ENCODE measurements around the gene MRAP2. TPM values are rescaled to one million over a fixed set of nuclear protein-coding genes. Genes with fewer than 3 reads are reported as not detected.

MRAP2 gene
- total and polyA plus RNA-seq, 2 donors (not counting 1 experiment from before 2014, with no cell fraction given), result 0.03 to 0.17 TPM

GRCh38 chr6:84086056-84086455, 52.5 kb downstream of the MRAP2 start:
- H3K4me1 ChIP-seq (ENCODE audit: control insufficient read depth, extremely low read depth, insufficient read depth, low read length), result no peaks in the 10 kb centered on the region
- no peaks in the 10 kb centered on the region for H3K27me3 ChIP-seq (ENCODE audit: control insufficient read depth, insufficient read depth, low read length)
- no peaks in the 10 kb centered on the region for H4K20me1 ChIP-seq (ENCODE audit: control insufficient read depth, extremely low read depth, insufficient read depth, low read length)
- H3K9ac ChIP-seq (ENCODE audit: insufficient read depth, low read length), result no peak overlapping the region
- TF ChIP-seq EZH2 (IDR thresholded peaks at IDR 0.05; ENCODE audit: low read length, missing control alignments), result no peak
- TF ChIP-seq CTCF (conservative IDR thresholded peaks at IDR 0.05 in 1 of 2, IDR thresholded peaks at IDR 0.05 in 1 of 2; ENCODE audit: low read depth in 1 of 2, low read length in 2 of 2), result no peak
- H3K79me2 ChIP-seq (ENCODE audit: control insufficient read depth, insufficient read depth, low read length), result no peaks in the 10 kb centered on the region
- H3K9me3 ChIP-seq (ENCODE audit: control insufficient read depth, insufficient read depth, low read depth, low read length), result no peaks in the 10 kb centered on the region
- no peaks in the 10 kb centered on the region for H3K36me3 ChIP-seq (ENCODE audit: control insufficient read depth, insufficient read depth, low read length)
- H2AFZ ChIP-seq (ENCODE audit: low read length), result no peak overlapping the region
- no peak overlapping the region for H3K27ac ChIP-seq (ENCODE audit: insufficient read depth, low read length)
- no peak overlapping the region for H3K4me2 ChIP-seq (ENCODE audit: extremely low read depth, insufficient read depth, low read length)
- H3K4me3 ChIP-seq (replicated peaks in 1 of 4; ENCODE audit: control extremely low read depth in 1 of 4, insufficient read depth in 1 of 4, low read depth in 3 of 4, low read length in 4 of 4), result no peak overlapping the region
- no peak for DNase-seq (ENCODE audit: low read depth in 2 of 2)

- H3K9ac ChIP-seq (ENCODE audit: insufficient read depth, low read length), result no peak overlapping the region
- no peaks in the 10 kb centered on the region for H4K20me1 ChIP-seq (ENCODE audit: control insufficient read depth, extremely low read depth, insufficient read depth, low read length)
- H3K36me3 ChIP-seq (ENCODE audit: control insufficient read depth, insufficient read depth, low read length), result no peaks in the 10 kb centered on the region
- no peaks in the 10 kb centered on the region for H3K9me3 ChIP-seq (ENCODE audit: control insufficient read depth, insufficient read depth, low read depth, low read length)
- no peak overlapping the region for H3K4me2 ChIP-seq (ENCODE audit: extremely low read depth, insufficient read depth, low read length)
- no peak for DNase-seq (ENCODE audit: low read depth in 2 of 2)
- TF ChIP-seq CTCF (conservative IDR thresholded peaks at IDR 0.05 in 1 of 2, IDR thresholded peaks at IDR 0.05 in 1 of 2; ENCODE audit: low read depth in 1 of 2, low read length in 2 of 2) (no peak), EZH2 (IDR thresholded peaks at IDR 0.05; ENCODE audit: low read length, missing control alignments) (no peak)
- no peaks in the 10 kb centered on the region for H3K4me1 ChIP-seq (ENCODE audit: control insufficient read depth, extremely low read depth, insufficient read depth, low read length)
- no peak overlapping the region for H3K4me3 ChIP-seq (replicated peaks in 1 of 4; ENCODE audit: control extremely low read depth in 1 of 4, insufficient read depth in 1 of 4, low read depth in 3 of 4, low read length in 4 of 4)
- H3K79me2 ChIP-seq (ENCODE audit: control insufficient read depth, insufficient read depth, low read length), result no peaks in the 10 kb centered on the region
- H3K27me3 ChIP-seq (ENCODE audit: control insufficient read depth, insufficient read depth, low read length), result no peaks in the 10 kb centered on the region
- no peak overlapping the region for H3K27ac ChIP-seq (ENCODE audit: insufficient read depth, low read length)
- no peak overlapping the region for H2AFZ ChIP-seq (ENCODE audit: low read length)
Measured at GRCh38 chr6:84086545-84087429, 53.2 kb downstream of the MRAP2 start.

GRCh38 chr6:84089081-84089480, 55.5 kb downstream of the MRAP2 start:
- DNase-seq (ENCODE audit: low read depth in 2 of 2), result no peak
- Histone ChIP-seq H4K20me1 (ENCODE audit: control insufficient read depth, extremely low read depth, insufficient read depth, low read length) (no peaks in the 10 kb centered on the region), H3K27ac (ENCODE audit: insufficient read depth, low read length) (no peak overlapping the region), H3K79me2 (ENCODE audit: control insufficient read depth, insufficient read depth, low read length) (no peaks in the 10 kb centered on the region), H3K4me2 (ENCODE audit: extremely low read depth, insufficient read depth, low read length) (no peak overlapping the region), H3K36me3 (ENCODE audit: control insufficient read depth, insufficient read depth, low read length) (no peaks in the 10 kb centered on the region), H3K4me1 (ENCODE audit: control insufficient read depth, extremely low read depth, insufficient read depth, low read length) (no peaks in the 10 kb centered on the region), H2AFZ (ENCODE audit: low read length) (no peak overlapping the region), H3K27me3 (ENCODE audit: control insufficient read depth, insufficient read depth, low read length) (no peaks in the 10 kb centered on the region), H3K9ac (ENCODE audit: insufficient read depth, low read length) (no peak overlapping the region), H3K9me3 (ENCODE audit: control insufficient read depth, insufficient read depth, low read depth, low read length) (no peaks in the 10 kb centered on the region), H3K4me3 (replicated peaks in 1 of 4; ENCODE audit: control extremely low read depth in 1 of 4, insufficient read depth in 1 of 4, low read depth in 3 of 4, low read length in 4 of 4) (no peak overlapping the region)
- TF ChIP-seq EZH2 (IDR thresholded peaks at IDR 0.05; ENCODE audit: low read length, missing control alignments) (no peak), CTCF (conservative IDR thresholded peaks at IDR 0.05 in 1 of 2, IDR thresholded peaks at IDR 0.05 in 1 of 2; ENCODE audit: low read depth in 1 of 2, low read length in 2 of 2) (no peak)
